ENCODE results near the gene ERC2.
"Not testable (repeated sequence)": the region's sequence is repeated elsewhere in the genome, so short reads cannot be mapped to it uniquely, and the experiment has no call there.

The ERC2 gene

DNA sequence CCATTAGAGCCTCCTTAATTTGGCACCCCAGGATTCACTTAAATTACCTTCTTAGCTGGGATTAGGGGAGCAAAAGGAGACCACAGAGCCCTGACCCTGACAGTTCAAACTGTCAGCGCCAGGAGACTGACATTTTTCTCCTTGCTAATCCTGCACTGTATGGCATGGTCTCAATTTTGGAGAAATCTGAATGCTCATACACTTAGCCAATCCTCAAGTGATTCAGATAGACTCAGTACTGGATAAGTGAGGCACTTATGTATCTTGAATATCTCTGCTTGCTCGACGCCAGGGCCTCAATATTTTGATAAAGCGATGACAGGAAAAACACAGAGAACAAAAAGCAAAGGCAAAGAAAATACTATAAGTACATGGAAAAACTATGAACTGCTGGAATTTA, 605.2 kb downstream of the ERC2 start:
- DNase-seq: no peak

GRCh38 chr3:55860049-55860721, 608.1 kb downstream of the ERC2 start:
- DNase-seq: no peak

GRCh38 chr3:55859305-55859704, 609.0 kb downstream of the ERC2 start:
- DNase-seq: no peak

DNA sequence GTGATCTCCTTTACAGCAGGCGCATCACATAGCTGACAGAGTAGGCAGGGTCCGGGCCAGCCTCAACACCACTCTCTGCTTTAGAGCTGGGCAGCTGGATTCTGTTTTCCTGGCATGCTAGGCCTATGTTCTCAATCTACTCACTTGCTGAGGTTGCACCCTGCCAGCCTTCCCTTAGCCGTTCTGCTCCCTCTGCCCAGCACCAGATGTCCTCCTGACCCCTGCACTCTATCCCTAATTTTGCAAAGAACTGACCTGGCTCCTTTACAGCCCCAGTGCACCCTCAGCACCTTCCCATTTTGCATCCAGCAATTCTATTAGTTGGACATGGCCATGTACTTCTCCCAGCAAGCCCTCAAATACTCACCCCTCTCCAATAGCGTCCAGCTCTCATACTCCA, 609.5 kb downstream of the ERC2 start:
- no peak for DNase-seq

DNA sequence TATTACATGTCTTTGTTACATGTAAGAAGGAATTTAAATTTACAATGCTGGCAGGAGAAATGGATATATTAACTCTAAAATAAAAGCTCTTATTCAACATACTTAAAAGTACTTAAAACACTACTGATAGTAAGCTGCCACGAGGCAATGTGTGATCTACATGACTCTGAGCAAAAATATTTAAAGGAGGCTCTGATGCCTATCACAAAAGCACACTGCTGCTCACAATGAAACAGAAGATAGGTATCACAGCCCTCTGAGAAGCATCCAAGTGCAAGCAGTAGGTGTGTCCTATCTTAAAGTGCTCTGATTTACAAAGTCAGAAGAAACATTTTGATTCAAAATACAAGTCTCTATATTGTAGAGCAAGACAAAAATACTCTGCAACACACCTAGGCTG, 610.0 kb downstream of the ERC2 start:
- DNase-seq: no peak

DNA sequence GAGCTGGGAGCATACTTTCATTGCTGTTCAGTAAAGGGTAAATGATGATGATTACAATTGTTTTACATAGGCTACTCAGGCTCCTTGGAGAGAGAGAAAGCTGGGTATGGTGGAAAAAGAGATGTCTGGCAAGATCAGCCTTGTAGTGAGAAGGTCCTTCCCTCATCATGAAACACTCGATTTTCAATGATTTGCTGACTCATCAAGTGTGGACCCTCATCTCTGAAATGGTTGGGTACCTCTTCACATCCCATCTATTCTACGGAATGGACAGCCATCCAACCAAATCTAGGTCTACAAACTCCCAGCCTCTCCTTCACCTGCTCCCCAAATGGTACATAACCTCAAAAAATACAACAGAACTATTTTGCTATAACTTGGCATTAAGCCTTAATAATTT, 610.6 kb downstream of the ERC2 start:
- DNase-seq: no peak

DNA sequence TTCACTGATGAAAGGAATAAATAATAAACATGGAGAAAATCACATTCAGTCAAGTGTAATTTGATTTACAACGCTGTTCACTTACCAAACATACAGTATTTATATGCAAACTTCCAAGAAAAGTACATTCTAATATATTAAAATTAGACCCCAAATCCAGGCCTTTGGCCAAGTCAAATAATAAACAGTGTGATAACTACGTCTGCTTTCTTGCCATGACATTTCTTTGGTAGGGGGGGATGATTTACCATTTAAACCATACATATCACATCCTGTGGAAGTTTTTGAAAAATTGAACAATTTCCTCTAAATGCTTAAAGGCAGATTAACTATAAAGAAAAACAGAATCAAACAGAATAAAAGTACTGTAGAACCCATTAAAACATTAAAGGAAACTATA, 613.0 kb downstream of the ERC2 start:
- no peak for DNase-seq

GRCh38 chr3:55854494-55854893, 613.8 kb downstream of the ERC2 start:
- DNase-seq: no peak

DNA sequence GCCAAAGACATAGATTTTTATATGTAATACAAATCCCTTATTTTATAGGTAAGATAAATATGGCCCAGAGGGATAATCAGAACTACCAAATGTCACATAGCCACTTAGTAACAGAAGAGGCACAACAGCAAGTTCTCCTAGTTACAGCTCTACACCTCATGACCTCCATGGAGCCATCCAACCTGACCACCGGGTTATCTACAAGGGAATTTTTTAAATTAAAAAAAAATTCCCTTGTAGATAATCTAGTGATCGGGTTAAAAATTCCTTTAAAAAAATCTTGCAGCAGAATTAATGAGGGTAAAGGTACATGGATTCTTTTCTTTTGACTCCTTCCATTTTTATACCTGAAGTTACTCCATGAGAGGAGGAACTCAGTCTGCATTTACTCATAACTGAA, 615.9 kb downstream of the ERC2 start:
- no peak for DNase-seq

- no peak for DNase-seq
Observed at GRCh38 chr3:55842204-55842603, 626.1 kb downstream of the ERC2 start.

GRCh38 chr3:55831876-55832275, 636.4 kb downstream of the ERC2 start:
- not testable (repeated sequence) for DNase-seq

DNA sequence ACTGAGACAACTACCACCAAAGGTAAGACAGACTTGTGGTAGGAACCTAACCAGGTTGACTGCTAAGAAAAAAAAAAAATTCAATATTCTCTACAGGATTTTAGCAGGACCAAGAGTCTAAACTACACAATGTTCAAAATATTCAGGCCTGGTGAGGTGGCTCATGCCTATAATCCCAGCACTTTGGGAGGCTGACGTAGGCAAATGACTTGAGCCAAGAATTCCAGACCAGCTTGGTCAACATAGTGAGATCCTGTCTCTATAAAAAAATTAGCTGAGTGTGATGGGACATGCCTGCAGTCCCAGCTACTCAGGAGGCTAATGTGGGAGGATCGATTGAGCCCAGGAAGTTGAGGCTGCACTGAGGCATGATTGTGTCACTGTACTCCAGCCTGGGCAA, 639.6 kb downstream of the ERC2 start:
- no peak for DNase-seq

- no peak for DNase-seq
Observed at GRCh38 chr3:55827786-55828185, 640.5 kb downstream of the ERC2 start.

GRCh38 chr3:55826731-55827496, 641.4 kb downstream of the ERC2 start:
- DNase-seq: no peak

DNA sequence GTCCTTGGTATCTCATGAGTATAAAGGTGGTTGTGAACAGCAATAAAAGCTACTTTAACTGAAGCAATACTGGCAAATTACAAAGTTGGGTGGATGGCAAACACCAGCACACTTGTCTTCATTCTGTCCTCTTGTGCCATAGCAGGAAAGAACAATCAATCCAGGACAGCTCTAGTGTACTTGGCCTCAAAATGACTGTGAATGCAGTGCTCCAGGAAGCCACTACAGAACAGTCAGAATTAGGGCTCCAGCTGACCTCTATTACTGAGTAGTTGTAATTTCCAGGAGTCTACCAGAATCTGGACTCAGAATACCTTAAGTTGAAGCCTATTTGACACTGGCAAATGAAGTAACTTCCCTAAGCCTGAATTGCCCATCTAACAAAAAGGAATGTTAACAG, 642.2 kb downstream of the ERC2 start:
- DNase-seq: no peak

- no peak for DNase-seq
Observed at GRCh38 chr3:55824406-55824805, 643.9 kb downstream of the ERC2 start.

DNA sequence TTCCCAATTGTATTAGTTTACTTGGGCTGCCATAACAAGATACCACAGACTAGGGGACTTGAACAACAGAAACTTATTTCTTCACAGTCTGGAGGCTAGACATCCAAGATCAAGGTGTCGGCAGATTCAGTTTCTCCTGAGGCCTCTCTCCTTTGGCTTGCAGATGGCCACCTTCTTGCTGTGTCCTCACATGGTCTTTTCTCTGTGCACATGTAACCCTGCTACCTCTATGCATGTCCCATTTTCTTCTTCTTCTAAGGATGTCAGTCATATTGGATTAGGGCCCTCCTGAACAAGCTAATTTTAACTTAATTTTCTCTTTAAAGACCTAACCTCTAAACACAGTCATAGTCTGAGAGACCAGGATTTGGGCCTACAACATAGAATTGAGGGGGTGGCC, 644.4 kb downstream of the ERC2 start:
- DNase-seq: no peak

- DNase-seq: no peak
Observed at GRCh38 chr3:55823001-55823400, 645.3 kb downstream of the ERC2 start.

- no peak for DNase-seq
Observed at GRCh38 chr3:55819005-55819404, 649.3 kb downstream of the ERC2 start.

GRCh38 chr3:55818485-55818884, 649.8 kb downstream of the ERC2 start:
- no peak for DNase-seq

DNA sequence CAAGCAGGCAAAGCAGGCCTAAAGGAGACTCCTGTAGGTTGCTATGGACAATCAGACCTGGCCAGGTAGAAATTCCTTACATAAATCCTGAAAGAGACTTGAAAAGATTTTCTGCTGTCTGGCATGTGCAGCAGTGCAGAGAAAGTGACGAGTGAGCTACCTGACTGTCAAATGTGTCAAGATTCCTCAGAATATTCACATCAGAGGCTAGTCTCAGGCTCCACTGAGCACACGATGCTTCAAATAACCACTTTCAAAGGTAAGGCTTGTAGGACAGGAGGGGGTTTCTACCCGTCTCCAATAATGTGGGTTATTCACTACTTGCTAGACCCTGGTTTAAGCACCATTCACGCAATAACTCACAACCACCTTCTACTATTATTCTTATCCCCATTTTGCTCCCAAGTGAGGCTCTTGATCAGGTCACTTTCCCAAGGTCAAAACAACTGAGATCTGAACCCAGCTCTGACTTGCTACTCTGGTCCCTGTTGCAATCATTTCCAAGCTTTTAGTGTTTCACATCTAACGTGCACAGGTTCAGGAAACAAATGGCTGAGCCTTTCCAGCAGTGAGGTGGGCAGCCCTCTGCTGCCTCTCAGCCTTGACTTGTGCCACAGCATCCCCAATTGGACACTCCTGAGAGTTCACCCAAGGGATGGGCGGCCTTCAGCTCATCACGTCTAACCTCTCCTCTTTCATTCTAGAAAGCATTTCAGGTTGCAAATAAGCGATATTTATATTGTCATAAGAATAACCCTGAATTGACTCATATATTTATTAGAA, 651.3 kb downstream of the ERC2 start:
- no peak for DNase-seq

DNA sequence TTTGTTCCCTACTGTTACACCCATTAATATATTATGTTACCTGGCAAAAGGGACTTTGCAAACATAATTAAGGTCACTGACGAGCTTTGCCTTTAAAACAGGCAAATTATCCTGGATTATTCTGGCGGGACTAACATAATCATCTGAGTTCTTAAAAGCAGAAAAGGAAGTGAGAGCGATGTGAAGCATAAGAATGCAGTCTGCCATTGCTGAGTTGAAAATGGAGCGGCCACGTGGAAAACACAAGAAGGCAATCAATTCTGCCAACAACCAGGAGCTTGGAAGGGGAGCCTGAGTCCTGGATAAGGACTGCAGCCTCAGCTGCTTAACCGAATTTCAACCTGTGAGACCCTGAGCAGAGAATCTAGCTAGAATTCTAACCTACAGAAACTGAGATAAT, 653.0 kb downstream of the ERC2 start:
- DNase-seq: no peak

DNA sequence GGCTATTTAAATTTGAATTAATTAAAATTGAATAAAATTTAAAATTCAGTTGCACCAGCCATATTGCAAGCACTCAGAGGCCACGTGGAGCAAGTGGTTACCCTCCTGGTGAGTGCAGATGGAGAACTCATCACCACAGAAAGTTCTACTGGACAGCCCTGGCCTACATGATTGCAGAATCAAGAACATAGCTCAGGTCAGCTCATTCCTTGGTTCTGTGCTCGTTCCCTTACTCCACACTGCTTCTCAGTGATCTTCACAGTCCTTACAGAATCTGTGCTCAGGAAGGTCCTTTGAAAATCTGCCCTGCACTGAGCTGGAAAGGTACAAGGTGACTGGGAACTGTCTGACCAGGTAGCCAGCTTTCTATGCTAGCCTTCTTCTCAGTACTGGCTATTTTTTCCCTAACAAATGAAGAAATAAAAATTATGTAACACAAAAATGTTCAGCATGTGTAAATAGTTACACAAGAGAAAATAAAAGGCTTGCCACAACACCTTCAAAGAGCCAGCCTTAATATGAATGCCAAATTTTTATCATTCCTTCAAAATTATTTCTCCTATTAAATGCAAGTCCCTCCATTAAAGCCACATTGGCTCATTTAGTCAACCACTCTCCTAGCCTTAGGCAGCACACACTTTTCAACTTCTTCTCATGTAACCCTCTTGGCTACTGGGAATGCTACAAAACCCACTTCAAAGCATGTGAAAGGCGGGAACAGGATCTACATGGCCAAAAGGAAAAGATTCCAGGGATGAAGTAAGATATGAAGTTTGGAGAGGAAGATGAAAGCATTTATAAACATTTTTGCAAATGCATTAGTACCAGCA, 654.8 kb downstream of the ERC2 start:
- no peak for DNase-seq

Data from NCI-H774 (cell line).